Tibial nerve (tissue), 4 donors: Measurements from ENCODE around the gene UPP1. TPM values are rescaled to one million over a fixed set of nuclear protein-coding genes. Genes with fewer than 3 reads are reported as not detected.

Experiments
- DNase-seq, 2 donors: peaks; one replicate each; pipeline ENCODE4 v3.0.0-alpha.2; 2019; ENCODE audit warnings: low spot score in 2 of 2
- H3K27ac ChIP-seq, 4 donors: fragments of 200-600 bp; sonication (generic) in 3 of 4; one replicate each; pipeline ENCODE4 v1.5.1; 2017 to 2019; ENCODE audit warnings: mild to moderate bottlenecking in 1 of 4
- H3K27me3 ChIP-seq, 2 donors: fragments of 200-600 bp; sonication (generic) in 1 of 2; one replicate each; pipeline versions ENCODE4 v1.5.1 to v1.6.0; 2017 to 2019
- H3K36me3 ChIP-seq, 3 donors: fragments of 200-600 bp; sonication (generic); one replicate each; pipeline ENCODE4 v1.5.1; 2018 to 2019
- H3K4me1 ChIP-seq, 4 donors: fragments of 200-600 bp; sonication (generic) in 3 of 4; one replicate each; pipeline ENCODE4 v1.5.1; 2017 to 2019
- H3K4me3 ChIP-seq, 4 donors: fragments of 200-600 bp; sonication (generic) in 3 of 4; one replicate each; pipeline ENCODE4 v1.5.1; 2017 to 2019; ENCODE audit warnings: mild to moderate bottlenecking in 1 of 4, moderate library complexity in 1 of 4
- H3K9me3 ChIP-seq, 4 donors: fragments of 200-600 bp; sonication (generic) in 3 of 4; one replicate each; pipeline ENCODE4 v1.5.1; 2017 to 2019
- CTCF ChIP-seq, 5 experiments: fragments of 200-600 bp in 3 of 5; fragments of 450-650 bp in 2 of 5; sonication (generic) in 3 of 5; IDR thresholded peaks; one replicate each; pipeline ENCODE4 v1.5.1; 2016 to 2019; ENCODE audit warnings: antibody characterized with exemption in 5 of 5, mild to moderate bottlenecking in 3 of 5, moderate library complexity in 2 of 5
- EP300 ChIP-seq, 2 donors: sonication (generic); formaldehyde crosslinking; IDR thresholded peaks; one replicate each; pipeline ENCODE4 v1.6.1; 2017; ENCODE audit warnings: antibody characterized with exemption in 2 of 2, mild to moderate bottlenecking in 1 of 2
- POLR2A ChIP-seq, 2 donors: fragments of 450-650 bp; IDR thresholded peaks; one replicate each; pipeline ENCODE4 v1.6.1; 2017; ENCODE audit warnings: antibody characterized with exemption in 2 of 2, mild to moderate bottlenecking in 2 of 2, moderate library complexity in 2 of 2
- WGBS, 2 donors: methylation state at CpG; one replicate each; pipeline ENCODE4 v1.1.5; 2018; 5-methylcytosine and 5-hydroxymethylcytosine counted together
- total RNA-seq, 4 donors: library from RNA; depleted of rRNA; stranded (reverse); fragments of >200 nt; gene quantifications; one replicate each; pipeline ENCODE4 v1.1.0, GENCODE V29; 2016

The UPP1 gene
- total RNA-seq, 4 donors from 2014 or later = 14.2 to 36.9 (median 19.0) TPM

- no peak for TF ChIP-seq EP300 (IDR thresholded peaks at IDR 0.05)
- Histone ChIP-seq H3K4me1 (peaks cover 0 to 26% (median 5%) of the 10 kb centered on the region in 4 donors), H3K9me3 (no peaks in the 10 kb centered on the region), H3K36me3 (peaks cover 0 to 92% (median 7%) of the 10 kb centered on the region in 3 donors), H3K27me3 (no peaks in the 10 kb centered on the region), H3K27ac (peak overlapping the region in 2 of 4 donors; percentile 41 to 60), H3K4me3 (no peak overlapping the region)
- WGBS, 2 donors = 62 to 77% methylated on average over 6 of the region's 6 CpGs
- no peak for DNase-seq
Observed at GRCh38 chr7:48097521-48098231, 8.6 kb downstream of the UPP1 start.

GRCh38 chr7:48098846-48099245 lies 9.8 kb downstream of the UPP1 start:
- DNase-seq = no peak
- no peak for TF ChIP-seq POLR2A (IDR thresholded peaks at IDR 0.05)
- no peak for TF ChIP-seq CTCF (IDR thresholded peaks at IDR 0.05)
- no peak for TF ChIP-seq EP300 (IDR thresholded peaks at IDR 0.05)
- no peaks in the 10 kb centered on the region for H3K9me3 ChIP-seq
- H3K27ac ChIP-seq = no peak overlapping the region
- 77 to 80% methylated on average over 4 of the region's 4 CpGs for WGBS, 2 donors
- H3K4me1 ChIP-seq = peaks cover 0 to 26% (median 5%) of the 10 kb centered on the region in 4 donors
- H3K4me3 ChIP-seq = no peak overlapping the region
- peaks cover 0 to 92% (median 7%) of the 10 kb centered on the region in 3 donors for H3K36me3 ChIP-seq
- H3K27me3 ChIP-seq = no peaks in the 10 kb centered on the region

GRCh38 chr7:48099781-48100180 lies 10.7 kb downstream of the UPP1 start:
- Histone ChIP-seq H3K27me3 (no peaks in the 10 kb centered on the region), H3K36me3 (peaks cover 0 to 92% (median 7%) of the 10 kb centered on the region in 3 donors), H3K4me1 (peaks cover 0 to 21% (median 3%) of the 10 kb centered on the region in 4 donors), H3K9me3 (no peaks in the 10 kb centered on the region), H3K27ac (no peak overlapping the region), H3K4me3 (no peak overlapping the region)
- DNase-seq = no peak
- TF ChIP-seq CTCF (IDR thresholded peaks at IDR 0.05) (no peak), POLR2A (IDR thresholded peaks at IDR 0.05) (no peak), EP300 (IDR thresholded peaks at IDR 0.05) (no peak)
- 83 to 91% methylated on average over 3 of the region's 3 CpGs for WGBS, 2 donors

GRCh38 chr7:48101352-48101751 lies 12.3 kb downstream of the UPP1 start:
- TF ChIP-seq POLR2A (IDR thresholded peaks at IDR 0.05) (no peak), EP300 (IDR thresholded peaks at IDR 0.05) (no peak), CTCF (IDR thresholded peaks at IDR 0.05) (no peak)
- peaks cover 0 to 14% (median 0%) of the 10 kb centered on the region in 4 donors for H3K4me1 ChIP-seq
- no peak for DNase-seq
- no peaks in the 10 kb centered on the region for H3K9me3 ChIP-seq
- 97% methylated on average over 8 of the region's 8 CpGs for WGBS, 2 donors
- no peak overlapping the region for H3K27ac ChIP-seq
- H3K36me3 ChIP-seq = peaks cover 0 to 92% (median 7%) of the 10 kb centered on the region in 3 donors
- H3K4me3 ChIP-seq = no peak overlapping the region
- no peaks in the 10 kb centered on the region for H3K27me3 ChIP-seq

GRCh38 chr7:48101968-48102367 lies 12.9 kb downstream of the UPP1 start:
- no peak for DNase-seq
- no peak overlapping the region for H3K4me3 ChIP-seq
- H3K36me3 ChIP-seq = peaks cover 0 to 92% (median 7%) of the 10 kb centered on the region in 3 donors
- H3K9me3 ChIP-seq = no peaks in the 10 kb centered on the region
- TF ChIP-seq EP300 (IDR thresholded peaks at IDR 0.05) = no peak
- TF ChIP-seq CTCF (IDR thresholded peaks at IDR 0.05) = peak in 1 of 5 experiments; percentile 4
- no peak for TF ChIP-seq POLR2A (IDR thresholded peaks at IDR 0.05)
- H3K27me3 ChIP-seq = no peaks in the 10 kb centered on the region
- WGBS, 2 donors = 88 to 93% methylated on average over 4 of the region's 4 CpGs
- peaks cover 0 to 12% (median 0%) of the 10 kb centered on the region in 4 donors for H3K4me1 ChIP-seq
- no peak overlapping the region for H3K27ac ChIP-seq
